DOHH2 (cell line): ENCODE measurements around the gene DEFB124.

Experiments used
- H3F3A ChIP-seq: fragments of 200-600 bp; sonication (generic), shearing (Covaris generic); 2 replicates; pipeline ENCODE4 v1.6.0; 2016; ENCODE audit warnings: antibody characterized with exemption, mild to moderate bottlenecking; ENCODE audit not compliant: control insufficient read depth, insufficient read depth
- H3K27ac ChIP-seq: fragments of 200-600 bp; sonication (generic); 2 replicates; pipeline ENCODE4 v1.5.1; 2014; ENCODE audit warnings: low read depth, mild to moderate bottlenecking, low read length, moderate library complexity
- H3K27me3 ChIP-seq: fragments of 200-600 bp; sonication (generic); 2 replicates; pipeline ENCODE4 v1.6.1; 2014; ENCODE audit warnings: mild to moderate bottlenecking, low read length, mixed read lengths; ENCODE audit not compliant: control insufficient read depth
- H3K36me3 ChIP-seq: fragments of 200-600 bp; sonication (generic); 2 replicates; pipeline ENCODE4 v1.6.1; 2014; ENCODE audit warnings: mild to moderate bottlenecking, low read length, moderate library complexity, mixed read lengths; ENCODE audit not compliant: control insufficient read depth
- H3K4me1 ChIP-seq: fragments of 200-600 bp; sonication (generic); 2 replicates; pipeline ENCODE4 v1.6.1; 2014; ENCODE audit warnings: mild to moderate bottlenecking, low read length, mixed read lengths; ENCODE audit not compliant: control insufficient read depth
- H3K4me2 ChIP-seq: fragments of 200-600 bp; sonication (generic); 2 replicates; pipeline ENCODE4 v1.6.0; 2014; ENCODE audit warnings: mild to moderate bottlenecking, low read length, moderate library complexity
- H3K4me3 ChIP-seq: fragments of 200-600 bp; sonication (generic); 2 replicates; pipeline ENCODE4 v1.5.1; 2014; ENCODE audit warnings: mild to moderate bottlenecking, low read length, mixed read lengths
- H3K79me2 ChIP-seq: fragments of 200-600 bp; sonication (generic); 2 replicates; pipeline ENCODE4 v1.6.1; 2014; ENCODE audit warnings: mild to moderate bottlenecking, low read length, mixed read lengths; ENCODE audit not compliant: control insufficient read depth
- H3K9me2 ChIP-seq: fragments of 200-600 bp; sonication (generic); replicated peaks from 2 replicates; pipeline ENCODE4 v1.6.1; 2014; ENCODE audit warnings: mild to moderate bottlenecking, low read length, mixed read lengths; ENCODE audit not compliant: control insufficient read depth
- H3K9me3 ChIP-seq: fragments of 200-600 bp; sonication (generic); 2 replicates; pipeline ENCODE4 v1.6.1; 2014; ENCODE audit warnings: antibody characterized with exemption, low read length, mixed read lengths; ENCODE audit not compliant: control insufficient read depth, insufficient read depth
- H4K20me1 ChIP-seq: fragments of 200-600 bp; sonication (generic); 2 replicates; pipeline ENCODE4 v1.6.0; 2014; ENCODE audit warnings: low read depth, mild to moderate bottlenecking, antibody characterized with exemption, low read length, moderate library complexity; ENCODE audit not compliant: control insufficient read depth, insufficient read depth
- CTCF ChIP-seq: fragments of 200-600 bp; sonication (generic); IDR thresholded peaks from one replicate; pipeline ENCODE4 v1.5.1; 2014; ENCODE audit warnings: antibody characterized with exemption, mild to moderate bottlenecking, low read depth, low read length; ENCODE audit not compliant: poor library complexity, severe bottlenecking
- EZH2phosphoT487 ChIP-seq: fragments of 200-600 bp; sonication (generic); IDR thresholded peaks from 2 replicates; pipeline ENCODE4 v1.6.1; 2017; ENCODE audit warnings: borderline replicate concordance, mild to moderate bottlenecking, antibody characterized with exemption, low read length, moderate library complexity, mixed read lengths

Gene DEFB124

GRCh38 chr20:31452575-31452974 lies 22.4 kb downstream of the DEFB124 start:
- Histone ChIP-seq H3K27ac (no peak overlapping the region), H3F3A (no peaks in the 10 kb centered on the region), H3K9me3 (no peaks in the 10 kb centered on the region), H3K4me3 (no peak overlapping the region), H3K36me3 (no peaks in the 10 kb centered on the region), H3K79me2 (no peaks in the 10 kb centered on the region), H3K9me2 (no peaks in the 10 kb centered on the region), H3K4me2 (no peak overlapping the region), H4K20me1 (no peaks in the 10 kb centered on the region), H3K4me1 (peaks cover 7% of the 10 kb centered on the region), H3K27me3 (peaks cover 3% of the 10 kb centered on the region; the same call in 1 of the 2 replicates)
- TF ChIP-seq CTCF (no peak), EZH2phosphoT487 (no peak)

GRCh38 chr20:31449511-31450414 lies 25.2 kb downstream of the DEFB124 start:
- Histone ChIP-seq H3K4me3 (no peak overlapping the region), H3K4me1 (peaks cover 7% of the 10 kb centered on the region), H3K79me2 (no peaks in the 10 kb centered on the region), H4K20me1 (no peaks in the 10 kb centered on the region), H3K27ac (no peak overlapping the region), H3K4me2 (no peak overlapping the region), H3K9me2 (no peaks in the 10 kb centered on the region), H3F3A (no peaks in the 10 kb centered on the region), H3K9me3 (no peaks in the 10 kb centered on the region), H3K36me3 (no peaks in the 10 kb centered on the region), H3K27me3 (peaks cover 3% of the 10 kb centered on the region; the same call in 1 of the 2 replicates)
- no peak for TF ChIP-seq EZH2phosphoT487
- TF ChIP-seq CTCF: no peak

- H3F3A ChIP-seq: no peaks in the 10 kb centered on the region
- no peaks in the 10 kb centered on the region for H3K9me2 ChIP-seq
- H3K27me3 ChIP-seq: no peaks in the 10 kb centered on the region
- no peak for TF ChIP-seq EZH2phosphoT487
- TF ChIP-seq CTCF: no peak
- H3K27ac ChIP-seq: no peak overlapping the region
- H3K4me1 ChIP-seq: no peaks in the 10 kb centered on the region
- H3K36me3 ChIP-seq: no peaks in the 10 kb centered on the region
- H3K79me2 ChIP-seq: no peaks in the 10 kb centered on the region
- H3K4me3 ChIP-seq: no peak overlapping the region
- no peaks in the 10 kb centered on the region for H3K9me3 ChIP-seq
- no peaks in the 10 kb centered on the region for H4K20me1 ChIP-seq
- no peak overlapping the region for H3K4me2 ChIP-seq
Observed at GRCh38 chr20:31446084-31446819, 28.7 kb downstream of the DEFB124 start.
